Measurements from ENCODE around the gene IER3. TPM values are rescaled to one million over a fixed set of nuclear protein-coding genes. Genes with fewer than 3 reads are reported as not detected.

The IER3 gene
- polyA plus RNA-seq, 1 of the 3 experiments (the other 2 are of a cell fraction): 12.9 TPM

GRCh38 chr6:30709101-30709868 is 35.1 kb downstream of the IER3 start:
- Histone ChIP-seq H3K9me3 (no peaks in the 10 kb centered on the region), H2AFZ (ENCODE audit: low read depth) (no peak overlapping the region), H3K36me3 (replicated peaks in 1 of 2; ENCODE audit: control insufficient read depth in 1 of 2, insufficient read depth in 2 of 2, low read length in 1 of 2) (peaks cover 31 to 41% of the 10 kb centered on the region in 2 experiments), H3K4me1 (ENCODE audit: control insufficient read depth in 1 of 2, insufficient read depth in 2 of 2, low read depth in 1 of 2, low read length in 1 of 2) (no peaks in the 10 kb centered on the region), H3K27me3 (ENCODE audit: insufficient read depth) (no peaks in the 10 kb centered on the region), H4K20me1 (ENCODE audit: insufficient read depth) (no peaks in the 10 kb centered on the region), H3F3A (replicated peaks; ENCODE audit: insufficient read depth) (peaks cover 5% of the 10 kb centered on the region), H3K4me2 (no peak overlapping the region), H3K4me3 (ENCODE audit: low read depth in 2 of 2, low read length in 1 of 2) (no peak overlapping the region), H3K27ac (ENCODE audit: low read depth in 2 of 2, low read length in 1 of 2) (no peak overlapping the region), H3K9ac (no peak overlapping the region), H3K9me2 (no peaks in the 10 kb centered on the region), H3K79me2 (ENCODE audit: insufficient read depth) (no peaks in the 10 kb centered on the region)
- ChIA-PET CTCF (interaction anchor here (42.4 kb wide), 1 partner anchor 24 kb away, joined by 838 read pairs; the partner anchor contains the start of genes DHX16, NRM and PPP1R18), POLR2A (interaction anchor here (0.6 kb wide), 1 partner anchor 19 kb away, joined by 3 read pairs; no protein-coding TSS in a partner anchor)
- DNase-seq: no peak
- TF ChIP-seq RCOR1 (IDR thresholded peaks at IDR 0.05; ENCODE audit: low read length) (no peak), GABPA (IDR thresholded peaks at IDR 0.05; ENCODE audit: low read depth) (no peak), NRF1 (IDR thresholded peaks at IDR 0.05; ENCODE audit: low read depth, low read length) (no peak), CTCF (IDR thresholded peaks at IDR 0.05) (no peak), EP300 (IDR thresholded peaks at IDR 0.05; ENCODE audit: borderline replicate concordance in 1 of 2, low read depth in 1 of 2, low read length in 1 of 2) (no peak), TCF12 (IDR thresholded peaks at IDR 0.05) (no peak), FOXJ3 (CRISPR knock-in tag; IDR thresholded peaks at IDR 0.05) (no peak), RAD21 (IDR thresholded peaks at IDR 0.05; ENCODE audit: low read length) (no peak), NFIC (IDR thresholded peaks at IDR 0.05; ENCODE audit: borderline replicate concordance) (no peak)
- 100% methylated on average over 1 of the region's 2 CpGs for WGBS (ENCODE audit: low lambda C conversion rate)

GRCh38 chr6:30707281-30707850 is 37.0 kb downstream of the IER3 start:
- Histone ChIP-seq H3K27ac (ENCODE audit: low read depth in 2 of 2, low read length in 1 of 2) (no peak overlapping the region), H3K27me3 (ENCODE audit: insufficient read depth) (no peaks in the 10 kb centered on the region), H3K4me1 (ENCODE audit: control insufficient read depth in 1 of 2, insufficient read depth in 2 of 2, low read depth in 1 of 2, low read length in 1 of 2) (no peaks in the 10 kb centered on the region), H3K9me2 (no peaks in the 10 kb centered on the region), H3K79me2 (ENCODE audit: insufficient read depth) (no peaks in the 10 kb centered on the region), H3K36me3 (replicated peaks in 1 of 2; ENCODE audit: control insufficient read depth in 1 of 2, insufficient read depth in 2 of 2, low read length in 1 of 2) (peaks cover 15 to 27% of the 10 kb centered on the region in 2 experiments), H3K4me2 (no peak overlapping the region), H3K9me3 (no peaks in the 10 kb centered on the region), H3F3A (replicated peaks; ENCODE audit: insufficient read depth) (peaks cover 5% of the 10 kb centered on the region), H2AFZ (ENCODE audit: low read depth) (no peak overlapping the region), H3K4me3 (ENCODE audit: low read depth in 2 of 2, low read length in 1 of 2) (no peak overlapping the region), H4K20me1 (ENCODE audit: insufficient read depth) (no peaks in the 10 kb centered on the region), H3K9ac (no peak overlapping the region)
- POLR2A ChIA-PET: interaction anchor here (0.6 to 1.4 kb wide), 2 partner anchors 15 to 1421 kb away, joined by 3 to 4 read pairs; partner anchors contain the start of gene ATF6B
- CTCF ChIA-PET: interaction anchor here (1.3 to 42.4 kb wide), 2 partner anchors 22 to 23 kb away, joined by 3 to 838 read pairs; partner anchors contain the start of genes DHX16, NRM and PPP1R18
- no peak for TF ChIP-seq GATA2 (CRISPR knock-in tag; IDR thresholded peaks at IDR 0.05)
- no peak for TF ChIP-seq FOXJ3 (CRISPR knock-in tag; IDR thresholded peaks at IDR 0.05)
- TF ChIP-seq CTCF (IDR thresholded peaks at IDR 0.05): no peak
- no peak for TF ChIP-seq RXRA (IDR thresholded peaks at IDR 0.05; ENCODE audit: borderline replicate concordance, low read depth)
- TF ChIP-seq EZH2phosphoT487 (IDR thresholded peaks at IDR 0.05; ENCODE audit: borderline replicate concordance, low read depth): no peak
- TF ChIP-seq GABPA (IDR thresholded peaks at IDR 0.05; ENCODE audit: low read depth): no peak
- no peak for TF ChIP-seq CHD2 (IDR thresholded peaks at IDR 0.05; ENCODE audit: low read length, partially characterized antibody)
- no peak for TF ChIP-seq RAD21 (IDR thresholded peaks at IDR 0.05; ENCODE audit: low read length)
- TF ChIP-seq REST (IDR thresholded peaks at IDR 0.05; ENCODE audit: low read depth, low read length): no peak
- no peak for TF ChIP-seq SIN3A (IDR thresholded peaks at IDR 0.05; ENCODE audit: borderline replicate concordance, low read depth, low read length)
- no peak for TF ChIP-seq TAF1 (IDR thresholded peaks at IDR 0.05; ENCODE audit: borderline replicate concordance, low read depth, low read length)
- no peak for DNase-seq
- 83% methylated on average over 3 of the region's 6 CpGs for WGBS (ENCODE audit: low lambda C conversion rate)
